Esophagus squamous epithelium (tissue), 4 donors: ENCODE data around the gene APAF1.

Experiments used
- POLR2A ChIP-seq, 4 donors: fragments of 450-650 bp; IDR thresholded peaks; one replicate each; pipeline ENCODE4 v1.6.1; 2017; ENCODE audit warnings: antibody characterized with exemption in 4 of 4, mild to moderate bottlenecking in 4 of 4, moderate library complexity in 3 of 4
- TF ChIP-seq, protein P1 (sequence below), 6 experiments: fragments of 450-650 bp in 4 of 6; fragments of 200-600 bp in 2 of 6; sonication (generic) in 2 of 6; IDR thresholded peaks; one replicate each; pipeline ENCODE4 v1.5.1; 2016 to 2019; ENCODE audit warnings: antibody characterized with exemption in 6 of 6, mild to moderate bottlenecking in 4 of 6, moderate library complexity in 4 of 6

DNA sequence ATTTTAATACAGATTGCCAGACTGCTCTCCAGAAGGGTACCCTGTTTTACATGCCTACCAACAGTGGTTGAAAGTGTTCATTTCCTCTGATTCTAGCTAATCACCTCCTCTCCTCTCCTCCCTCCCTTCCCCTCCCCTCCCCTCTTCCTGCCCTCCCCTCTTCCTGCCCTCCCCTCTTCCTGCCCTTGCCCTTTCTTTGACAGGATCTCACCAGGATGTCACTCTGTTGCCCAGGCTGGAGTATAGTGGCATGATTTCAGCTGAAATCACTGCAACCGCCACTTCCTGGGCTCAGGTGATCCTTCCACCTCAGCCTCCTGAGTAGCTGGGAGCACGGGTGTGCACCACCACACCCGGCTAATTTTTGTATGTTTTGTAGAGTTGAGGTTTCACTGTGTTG is 24.7 kb downstream of the APAF1 start:
- no peak for TF ChIP-seq POLR2A (IDR thresholded peaks at IDR 0.05)
- TF ChIP-seq, protein P1, sequence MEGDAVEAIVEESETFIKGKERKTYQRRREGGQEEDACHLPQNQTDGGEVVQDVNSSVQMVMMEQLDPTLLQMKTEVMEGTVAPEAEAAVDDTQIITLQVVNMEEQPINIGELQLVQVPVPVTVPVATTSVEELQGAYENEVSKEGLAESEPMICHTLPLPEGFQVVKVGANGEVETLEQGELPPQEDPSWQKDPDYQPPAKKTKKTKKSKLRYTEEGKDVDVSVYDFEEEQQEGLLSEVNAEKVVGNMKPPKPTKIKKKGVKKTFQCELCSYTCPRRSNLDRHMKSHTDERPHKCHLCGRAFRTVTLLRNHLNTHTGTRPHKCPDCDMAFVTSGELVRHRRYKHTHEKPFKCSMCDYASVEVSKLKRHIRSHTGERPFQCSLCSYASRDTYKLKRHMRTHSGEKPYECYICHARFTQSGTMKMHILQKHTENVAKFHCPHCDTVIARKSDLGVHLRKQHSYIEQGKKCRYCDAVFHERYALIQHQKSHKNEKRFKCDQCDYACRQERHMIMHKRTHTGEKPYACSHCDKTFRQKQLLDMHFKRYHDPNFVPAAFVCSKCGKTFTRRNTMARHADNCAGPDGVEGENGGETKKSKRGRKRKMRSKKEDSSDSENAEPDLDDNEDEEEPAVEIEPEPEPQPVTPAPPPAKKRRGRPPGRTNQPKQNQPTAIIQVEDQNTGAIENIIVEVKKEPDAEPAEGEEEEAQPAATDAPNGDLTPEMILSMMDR (IDR thresholded peaks at IDR 0.05), result no peak
